CD4-positive, alpha-beta memory T cell (primary cell): Measurements from ENCODE around the gene HDLBP. TPM values are rescaled to one million over a fixed set of nuclear protein-coding genes. Genes with fewer than 3 reads are reported as not detected.

ENCODE experiments used
- CTCF ChIA-PET: fragments of 350-600 bp; sonication (Branson Sonifier 250); formaldehyde crosslinking; loops from one replicate; lab custom pipeline; 2021; ENCODE audit warnings: inconsistent platforms; ENCODE audit not compliant: partially characterized antibody; lab: Charles Lee
- POLR2A ChIA-PET: fragments of 350-600 bp; sonication (Branson Sonifier 250); formaldehyde crosslinking; loops from one replicate; lab custom pipeline; 2021; ENCODE audit not compliant: partially characterized antibody; lab: Charles Lee
- DNase-seq, 5 donors: peaks; one replicate each; pipeline versions ENCODE4 v3.0.0 to v3.0.0-alpha.2; 2020 to 2022; ENCODE audit warnings: mixed read lengths in 1 of 5
- H3K27ac ChIP-seq: one replicate; pipeline ENCODE4 v1.7.0; 2013; ENCODE audit warnings: low read depth, low read length
- H3K27me3 ChIP-seq: 2 replicates; pipeline ENCODE4 v1.7.0; 2013; ENCODE audit warnings: mild to moderate bottlenecking, low read length, moderate library complexity; ENCODE audit not compliant: insufficient read depth
- H3K36me3 ChIP-seq: 2 replicates; pipeline ENCODE4 v1.7.0; 2013; ENCODE audit warnings: mild to moderate bottlenecking, low read length, moderate library complexity; ENCODE audit not compliant: insufficient read depth
- H3K4me1 ChIP-seq: 2 replicates; pipeline ENCODE4 v1.7.0; 2013; ENCODE audit warnings: mild to moderate bottlenecking, low read length, moderate library complexity; ENCODE audit not compliant: insufficient read depth
- H3K4me3 ChIP-seq, 2 donors: one replicate each; pipeline ENCODE4 v1.7.0; 2013; ENCODE audit warnings: low read length in 2 of 2, mild to moderate bottlenecking in 1 of 2
- H3K9me3 ChIP-seq, 2 donors: one replicate each; pipeline ENCODE4 v1.7.0; 2013; ENCODE audit warnings: low read length in 2 of 2, control low read depth in 1 of 2; ENCODE audit not compliant: control insufficient read depth in 1 of 2
- H3K27ac Mint-ChIP-seq, 7 donors: one replicate each; pipeline ENCODE4 v1.8.0; 2020 to 2021; ENCODE audit warnings: mixed read lengths in 7 of 7, mild to moderate bottlenecking in 6 of 7, inconsistent platforms in 3 of 7, moderate library complexity in 3 of 7
- H3K27me3 Mint-ChIP-seq, 2 donors: one replicate each; pipeline ENCODE4 v1.8.0; 2020 to 2021; ENCODE audit warnings: mixed read lengths in 2 of 2
- H3K36me3 Mint-ChIP-seq, 2 donors: one replicate each; pipeline ENCODE4 v1.8.0; 2020 to 2021; ENCODE audit warnings: mixed read lengths in 2 of 2, inconsistent platforms in 1 of 2, mild to moderate bottlenecking in 1 of 2
- H3K4me1 Mint-ChIP-seq, 4 donors: one replicate each; pipeline ENCODE4 v1.8.0; 2020 to 2021; ENCODE audit warnings: mixed read lengths in 4 of 4, mild to moderate bottlenecking in 1 of 4
- H3K4me3 Mint-ChIP-seq, 8 donors: one replicate each; pipeline ENCODE4 v1.8.0; 2020 to 2021; ENCODE audit warnings: mixed read lengths in 8 of 8, mild to moderate bottlenecking in 7 of 8, moderate library complexity in 6 of 8, inconsistent platforms in 3 of 8
- H3K9me3 Mint-ChIP-seq, 8 donors: one replicate each; pipeline ENCODE4 v1.8.0; 2020 to 2021; ENCODE audit warnings: mixed read lengths in 8 of 8, mild to moderate bottlenecking in 5 of 8, inconsistent platforms in 3 of 8, moderate library complexity in 1 of 8
- intact Hi-C: fragments of 100-400 bp; cut with micrococcal nuclease; formaldehyde crosslinking; loops from one replicate; pipeline ENCODE4 v1.15.1; 2023
- polyA plus RNA-seq, 2 donors: library from polyadenylated mRNA; unstranded; fragments of 300-500 nt; fragmentation: Illumina TruSeq; gene quantifications; one replicate each; pipeline ENCODE4 v1.2.3, GENCODE V29; 2021
- total RNA-seq, 2 experiments: library from RNA; stranded (reverse); gene quantifications; one replicate each; pipeline ENCODE4 v1.2.3, GENCODE V29; 2021

Gene HDLBP
- total and polyA plus RNA-seq, 4 experiments from 2014 or later = 24.7 to 183 (median 124) TPM

GRCh38 chr2:241313543-241314095, 1.9 kb downstream of the HDLBP start:
- POLR2A ChIA-PET = interaction anchor here (1.2 to 4.1 kb wide), 7 partner anchors 10 to 324 kb away, joined by 3 to 46 read pairs (median 12); partner anchors contain the start of genes ATG4B and THAP4
- Histone ChIP-seq H3K27me3 (no peaks in the 10 kb centered on the region), H3K4me1 (peaks cover 82% of the 10 kb centered on the region), H3K36me3 (no peaks in the 10 kb centered on the region), H3K9me3 (no peaks in the 10 kb centered on the region), H3K4me3 (no peak overlapping the region), H3K27ac (peak overlapping the region; percentile 96)
- CTCF ChIA-PET = interaction anchor here (1.2 to 3.2 kb wide), 4 partner anchors 8 to 213 kb away, joined by 4 to 14 read pairs (median 4); no protein-coding TSS in a partner anchor
- intact Hi-C loops = loop anchor here (2.0 to 10.0 kb wide), 4 partner anchors 15 to 749 kb away; partner anchors contain the start of genes ATG4B, DUSP28, MTERF4 and RNPEPL1
- DNase-seq = no peak
- H3K36me3 Mint-ChIP-seq = peaks cover 8 to 34% of the 10 kb centered on the region in 2 donors
- H3K4me3 Mint-ChIP-seq = peak overlapping the region; percentile 46 to 99 (median 90)
- no peaks in the 10 kb centered on the region for H3K9me3 Mint-ChIP-seq
- H3K27ac Mint-ChIP-seq = peak overlapping the region in 5 of 7 donors; percentile 38 to 99 (median 80)
- H3K4me1 Mint-ChIP-seq = peaks cover 57 to 92% (median 73%) of the 10 kb centered on the region in 4 donors
- peaks cover 0 to 1% of the 10 kb centered on the region in 2 donors for H3K27me3 Mint-ChIP-seq

- peaks cover 76% of the 10 kb centered on the region for H3K4me1 ChIP-seq
- no peak for DNase-seq
- H3K27me3 Mint-ChIP-seq = peaks cover 0 to 1% of the 10 kb centered on the region in 2 donors
- peaks cover 5 to 25% of the 10 kb centered on the region in 2 donors for H3K36me3 Mint-ChIP-seq
- intact Hi-C loops = loop anchor here (10.0 kb wide), 2 partner anchors 323 to 747 kb away; partner anchors contain the start of genes ATG4B, DUSP28, RNPEPL1 and THAP4
- no peaks in the 10 kb centered on the region for H3K9me3 Mint-ChIP-seq
- H3K27ac ChIP-seq = no peak overlapping the region
- CTCF ChIA-PET = no interaction called here
- no peak overlapping the region for H3K4me3 ChIP-seq
- H3K27ac Mint-ChIP-seq = peak overlapping the region in 6 of 7 donors; percentile 4 to 87 (median 57)
- no peaks in the 10 kb centered on the region for H3K9me3 ChIP-seq
- H3K27me3 ChIP-seq = no peaks in the 10 kb centered on the region
- POLR2A ChIA-PET = interaction anchor here (1.1 to 1.9 kb wide), 2 partner anchors 10 to 13 kb away, joined by 3 to 4 read pairs; no protein-coding TSS in a partner anchor
- peaks cover 57 to 88% (median 71%) of the 10 kb centered on the region in 4 donors for H3K4me1 Mint-ChIP-seq
- no peaks in the 10 kb centered on the region for H3K36me3 ChIP-seq
- H3K4me3 Mint-ChIP-seq = peak overlapping the region in 2 of 8 donors; percentile 5 to 47
Measured at GRCh38 chr2:241312082-241312481, 3.4 kb downstream of the HDLBP start.

GRCh38 chr2:241310917-241311566, 4.4 kb downstream of the HDLBP start:
- Histone ChIP-seq H3K4me1 (peaks cover 70% of the 10 kb centered on the region), H3K9me3 (no peaks in the 10 kb centered on the region), H3K27me3 (no peaks in the 10 kb centered on the region), H3K27ac (no peak overlapping the region), H3K36me3 (no peaks in the 10 kb centered on the region), H3K4me3 (no peak overlapping the region)
- H3K4me3 Mint-ChIP-seq = peak overlapping the region in 3 of 8 donors; percentile 9 to 28 (median 13)
- no peak for DNase-seq
- intact Hi-C loops = loop anchor here (10.0 kb wide), 2 partner anchors 324 to 746 kb away; partner anchors contain the start of genes ATG4B, DUSP28, RNPEPL1 and THAP4
- H3K27ac Mint-ChIP-seq = peak overlapping the region; percentile 55 to 87 (median 76)
- H3K9me3 Mint-ChIP-seq = no peaks in the 10 kb centered on the region
- CTCF ChIA-PET = no interaction called here
- POLR2A ChIA-PET = interaction anchor here (1.9 kb wide), 1 partner anchor 12 kb away, joined by 4 read pairs; no protein-coding TSS in a partner anchor
- peaks cover 52 to 80% (median 66%) of the 10 kb centered on the region in 4 donors for H3K4me1 Mint-ChIP-seq
- peaks cover 0 to 1% of the 10 kb centered on the region in 2 donors for H3K27me3 Mint-ChIP-seq
- H3K36me3 Mint-ChIP-seq = peaks cover 5 to 16% of the 10 kb centered on the region in 2 donors

GRCh38 chr2:241309684-241310117, 5.8 kb downstream of the HDLBP start:
- Histone ChIP-seq H3K27ac (peak overlapping the region; percentile 38), H3K27me3 (no peaks in the 10 kb centered on the region), H3K9me3 (no peaks in the 10 kb centered on the region), H3K4me1 (peaks cover 79% of the 10 kb centered on the region), H3K4me3 (no peak overlapping the region), H3K36me3 (no peaks in the 10 kb centered on the region)
- DNase-seq = peak; percentile 50 to 83 (median 59)
- no peaks in the 10 kb centered on the region for H3K27me3 Mint-ChIP-seq
- H3K36me3 Mint-ChIP-seq = peaks cover 5 to 11% of the 10 kb centered on the region in 2 donors
- H3K4me3 Mint-ChIP-seq = peak overlapping the region in 7 of 8 donors; percentile 45 to 87 (median 74)
- no peaks in the 10 kb centered on the region for H3K9me3 Mint-ChIP-seq
- peaks cover 58 to 87% (median 71%) of the 10 kb centered on the region in 4 donors for H3K4me1 Mint-ChIP-seq
- ChIA-PET CTCF (interaction anchor here (1.0 kb wide), 1 partner anchor 11 kb away, joined by 3 read pairs; no protein-coding TSS in a partner anchor), POLR2A (interaction anchor here (1.3 to 1.4 kb wide), 3 partner anchors 11 to 394 kb away, joined by 4 to 9 read pairs (median 4); no protein-coding TSS in a partner anchor)
- peak overlapping the region; percentile 76 to 97 (median 94) for H3K27ac Mint-ChIP-seq
- intact Hi-C loops = loop anchor here (10.0 kb wide), 2 partner anchors 325 to 745 kb away; partner anchors contain the start of genes ATG4B, DUSP28, RNPEPL1 and THAP4

- Mint-ChIP-seq H3K27ac (peak overlapping the region; percentile 76 to 97 (median 92)), H3K27me3 (no peaks in the 10 kb centered on the region), H3K9me3 (no peaks in the 10 kb centered on the region), H3K4me3 (peak overlapping the region in 4 of 8 donors; percentile 1 to 87 (median 20)), H3K36me3 (peaks cover 5 to 8% of the 10 kb centered on the region in 2 donors), H3K4me1 (peaks cover 55 to 87% (median 70%) of the 10 kb centered on the region in 4 donors)
- CTCF ChIA-PET = no interaction called here
- H3K27ac ChIP-seq = peak overlapping the region; percentile 38
- H3K27me3 ChIP-seq = no peaks in the 10 kb centered on the region
- H3K4me3 ChIP-seq = no peak overlapping the region
- POLR2A ChIA-PET = interaction anchor here (0.8 to 1.4 kb wide), 4 partner anchors 10 to 394 kb away, joined by 4 to 9 read pairs (median 4); no protein-coding TSS in a partner anchor
- intact Hi-C loops = no loop called here
- H3K4me1 ChIP-seq = peaks cover 77% of the 10 kb centered on the region
- no peaks in the 10 kb centered on the region for H3K36me3 ChIP-seq
- no peaks in the 10 kb centered on the region for H3K9me3 ChIP-seq
- DNase-seq = no peak
Measured at GRCh38 chr2:241308832-241309500, 6.5 kb downstream of the HDLBP start.

- peak overlapping the region in 5 of 7 donors; percentile 47 to 94 (median 76) for H3K27ac Mint-ChIP-seq
- Histone ChIP-seq H3K27ac (peak overlapping the region; percentile 38), H3K27me3 (no peaks in the 10 kb centered on the region), H3K9me3 (no peaks in the 10 kb centered on the region), H3K4me1 (peaks cover 77% of the 10 kb centered on the region), H3K4me3 (no peak overlapping the region), H3K36me3 (no peaks in the 10 kb centered on the region)
- H3K36me3 Mint-ChIP-seq = peaks cover 5 to 8% of the 10 kb centered on the region in 2 donors
- H3K9me3 Mint-ChIP-seq = no peaks in the 10 kb centered on the region
- DNase-seq = no peak
- peaks cover 52 to 86% (median 69%) of the 10 kb centered on the region in 4 donors for H3K4me1 Mint-ChIP-seq
- peak overlapping the region in 1 of 8 donors; percentile 1 for H3K4me3 Mint-ChIP-seq
- ChIA-PET CTCF (no interaction called here), POLR2A (interaction anchor here (0.8 kb wide), 1 partner anchor 9 kb away, joined by 4 read pairs; no protein-coding TSS in a partner anchor)
- no peaks in the 10 kb centered on the region for H3K27me3 Mint-ChIP-seq
- intact Hi-C loops = no loop called here
Measured at GRCh38 chr2:241308267-241308666, 7.2 kb downstream of the HDLBP start.
